ENCODE results near the gene ERFL. TPM values are rescaled to one million over a fixed set of nuclear protein-coding genes. Genes with fewer than 3 reads are reported as not detected.
A peak's percentile ranks its signal among the peaks of the same experiment; 100 is the strongest.

Gene ERFL
- total RNA-seq, 1 experiment from 2014 or later: not detected

DNA sequence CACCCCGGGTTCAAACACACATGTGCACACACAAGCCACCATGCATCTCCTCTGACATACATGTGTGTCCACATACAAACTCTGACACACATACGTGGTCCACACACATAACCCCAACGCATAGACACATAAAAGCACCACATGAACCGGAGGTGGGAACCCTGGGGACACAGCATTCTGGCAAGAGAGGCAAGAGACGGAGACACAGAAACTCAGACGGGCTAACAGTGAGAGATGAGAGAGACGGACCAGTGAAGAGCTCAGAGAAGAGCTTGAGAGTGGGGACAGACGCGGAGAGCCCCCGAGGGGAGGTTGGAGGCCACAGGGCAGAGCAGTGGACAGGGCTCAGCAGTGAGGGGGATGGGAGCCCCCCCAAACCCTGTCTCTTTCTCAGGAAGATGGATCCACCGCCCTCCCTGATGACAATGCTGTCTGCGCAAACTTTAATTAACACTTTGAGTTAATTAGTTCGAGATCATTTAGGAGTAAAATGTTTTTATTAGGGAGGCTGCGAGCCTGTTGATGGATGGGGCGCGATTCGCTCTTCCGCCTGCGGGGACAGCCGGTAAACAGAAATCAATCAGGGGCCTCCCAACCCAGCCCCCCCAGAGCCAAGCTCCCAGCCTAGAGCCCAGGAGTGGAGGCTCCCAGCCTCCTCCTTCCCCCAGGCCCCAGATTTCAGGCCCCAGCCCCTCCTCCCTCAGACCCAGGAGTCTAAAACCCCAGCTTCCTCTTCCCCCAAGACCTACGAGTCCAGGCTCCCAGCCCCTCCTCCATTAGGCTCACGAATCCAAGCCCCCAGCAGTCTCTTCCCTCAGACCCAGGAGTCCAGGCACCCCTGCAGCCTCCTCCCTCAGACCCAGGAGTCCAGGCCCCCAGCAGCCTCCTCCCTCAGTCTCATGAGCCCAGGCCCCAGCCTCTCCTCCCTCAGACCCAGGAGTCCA is 9.5 kb upstream of the ERFL start:
- BruUV-seq (replicated peaks): no TSS peak
- Mint-ChIP-seq H3K27ac (ENCODE audit: low read depth, unreplicated experiment) (no peak overlapping the region), H3K27me3 (ENCODE audit: insufficient read depth, unreplicated experiment) (peaks cover 52% of the 10 kb centered on the region), H3K4me3 (ENCODE audit: unreplicated experiment) (no peak overlapping the region), H3K36me3 (ENCODE audit: insufficient read depth, unreplicated experiment) (peaks cover 5% of the 10 kb centered on the region), H3K4me1 (ENCODE audit: insufficient read depth, unreplicated experiment) (peaks cover 20% of the 10 kb centered on the region), H3K9me3 (ENCODE audit: unreplicated experiment) (no peaks in the 10 kb centered on the region)
- DNase-seq (ENCODE audit: unreplicated experiment): no peak
- TF ChIP-seq, protein P1, sequence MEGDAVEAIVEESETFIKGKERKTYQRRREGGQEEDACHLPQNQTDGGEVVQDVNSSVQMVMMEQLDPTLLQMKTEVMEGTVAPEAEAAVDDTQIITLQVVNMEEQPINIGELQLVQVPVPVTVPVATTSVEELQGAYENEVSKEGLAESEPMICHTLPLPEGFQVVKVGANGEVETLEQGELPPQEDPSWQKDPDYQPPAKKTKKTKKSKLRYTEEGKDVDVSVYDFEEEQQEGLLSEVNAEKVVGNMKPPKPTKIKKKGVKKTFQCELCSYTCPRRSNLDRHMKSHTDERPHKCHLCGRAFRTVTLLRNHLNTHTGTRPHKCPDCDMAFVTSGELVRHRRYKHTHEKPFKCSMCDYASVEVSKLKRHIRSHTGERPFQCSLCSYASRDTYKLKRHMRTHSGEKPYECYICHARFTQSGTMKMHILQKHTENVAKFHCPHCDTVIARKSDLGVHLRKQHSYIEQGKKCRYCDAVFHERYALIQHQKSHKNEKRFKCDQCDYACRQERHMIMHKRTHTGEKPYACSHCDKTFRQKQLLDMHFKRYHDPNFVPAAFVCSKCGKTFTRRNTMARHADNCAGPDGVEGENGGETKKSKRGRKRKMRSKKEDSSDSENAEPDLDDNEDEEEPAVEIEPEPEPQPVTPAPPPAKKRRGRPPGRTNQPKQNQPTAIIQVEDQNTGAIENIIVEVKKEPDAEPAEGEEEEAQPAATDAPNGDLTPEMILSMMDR (IDR thresholded peaks at IDR 0.05; ENCODE audit: unreplicated experiment): peak; percentile 24
- POLR2A ChIA-PET: no interaction called here
- intact Hi-C loops (cut with micrococcal nuclease): no loop called here
- CTCF ChIA-PET: interaction anchor here (0.6 to 1.6 kb wide), 5 partner anchors 10 to 171 kb away, joined by 3 to 5 read pairs (median 4); no protein-coding TSS in a partner anchor

DNA sequence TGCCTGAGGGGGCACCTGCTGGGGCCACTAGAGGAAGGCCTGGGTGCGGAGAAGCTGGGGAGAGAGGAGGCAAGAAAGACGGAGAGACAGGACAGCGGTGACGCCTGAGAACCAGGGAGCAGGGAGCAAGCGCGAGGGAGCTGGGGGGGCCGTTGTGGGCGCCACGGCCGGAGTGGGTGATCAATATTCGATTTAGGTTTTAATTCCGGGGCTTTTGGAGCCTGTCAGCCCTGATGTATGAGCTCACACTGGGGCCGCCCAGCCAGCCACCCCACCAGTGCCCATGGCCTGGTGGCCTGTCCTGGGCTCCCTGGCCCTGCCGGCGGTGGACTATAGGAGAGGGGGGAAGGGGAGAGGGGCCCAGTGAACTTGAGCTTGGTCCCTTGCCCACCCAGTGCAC is 8.7 kb upstream of the ERFL start:
- Mint-ChIP-seq H3K27me3 (ENCODE audit: insufficient read depth, unreplicated experiment) (peaks cover 60% of the 10 kb centered on the region), H3K9me3 (ENCODE audit: unreplicated experiment) (no peaks in the 10 kb centered on the region), H3K4me1 (ENCODE audit: insufficient read depth, unreplicated experiment) (peaks cover 20% of the 10 kb centered on the region), H3K4me3 (ENCODE audit: unreplicated experiment) (no peak overlapping the region), H3K27ac (ENCODE audit: low read depth, unreplicated experiment) (no peak overlapping the region), H3K36me3 (ENCODE audit: insufficient read depth, unreplicated experiment) (peaks cover 5% of the 10 kb centered on the region)
- intact Hi-C loops (cut with micrococcal nuclease): no loop called here
- TF ChIP-seq, protein P1 (IDR thresholded peaks at IDR 0.05; ENCODE audit: unreplicated experiment): no peak
- no TSS peak for BruUV-seq (replicated peaks)
- ChIA-PET CTCF (interaction anchor here (0.5 to 1.6 kb wide), 9 partner anchors 11 to 1256 kb away, joined by 3 to 5 read pairs (median 3); partner anchors contain the start of genes CD79A and RPS19), POLR2A (no interaction called here)
- DNase-seq (ENCODE audit: unreplicated experiment): no peak

DNA sequence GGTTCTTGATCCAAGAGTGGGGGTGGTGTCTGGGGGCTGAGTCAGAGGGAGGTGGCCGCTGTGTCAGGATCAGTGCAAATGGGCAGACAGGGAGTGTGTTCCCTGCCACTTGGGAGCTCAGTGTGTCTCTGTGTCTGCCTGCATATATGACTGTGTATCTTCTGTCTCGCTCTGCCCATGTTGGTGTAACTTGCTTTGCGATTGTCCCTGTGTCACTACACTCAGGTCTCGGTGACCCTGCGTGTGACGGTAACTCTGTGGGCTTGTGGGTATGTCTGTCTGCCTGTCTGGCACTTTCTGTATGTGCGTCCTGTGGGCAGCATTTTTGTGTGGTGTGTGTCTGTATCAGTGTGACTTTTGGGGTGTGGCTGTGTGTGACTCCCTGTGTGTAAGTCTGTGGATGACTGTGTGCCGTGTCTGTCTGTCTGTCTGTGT is 8.2 kb upstream of the ERFL start:
- TF ChIP-seq, protein P1 (IDR thresholded peaks at IDR 0.05; ENCODE audit: unreplicated experiment): no peak
- no TSS peak for BruUV-seq (replicated peaks)
- H3K27ac Mint-ChIP-seq (ENCODE audit: low read depth, unreplicated experiment): no peak overlapping the region
- intact Hi-C loops (cut with micrococcal nuclease): no loop called here
- CTCF ChIA-PET: interaction anchor here (0.5 to 1.6 kb wide), 10 partner anchors 11 to 1257 kb away, joined by 3 to 5 read pairs (median 3); partner anchors contain the start of genes CD79A and RPS19
- H3K9me3 Mint-ChIP-seq (ENCODE audit: unreplicated experiment): no peaks in the 10 kb centered on the region
- no peak overlapping the region for H3K4me3 Mint-ChIP-seq (ENCODE audit: unreplicated experiment)
- peaks cover 55% of the 10 kb centered on the region for H3K27me3 Mint-ChIP-seq (ENCODE audit: insufficient read depth, unreplicated experiment)
- peaks cover 20% of the 10 kb centered on the region for H3K4me1 Mint-ChIP-seq (ENCODE audit: insufficient read depth, unreplicated experiment)
- H3K36me3 Mint-ChIP-seq (ENCODE audit: insufficient read depth, unreplicated experiment): peaks cover 5% of the 10 kb centered on the region
- POLR2A ChIA-PET: no interaction called here
- DNase-seq (ENCODE audit: unreplicated experiment): no peak

DNA sequence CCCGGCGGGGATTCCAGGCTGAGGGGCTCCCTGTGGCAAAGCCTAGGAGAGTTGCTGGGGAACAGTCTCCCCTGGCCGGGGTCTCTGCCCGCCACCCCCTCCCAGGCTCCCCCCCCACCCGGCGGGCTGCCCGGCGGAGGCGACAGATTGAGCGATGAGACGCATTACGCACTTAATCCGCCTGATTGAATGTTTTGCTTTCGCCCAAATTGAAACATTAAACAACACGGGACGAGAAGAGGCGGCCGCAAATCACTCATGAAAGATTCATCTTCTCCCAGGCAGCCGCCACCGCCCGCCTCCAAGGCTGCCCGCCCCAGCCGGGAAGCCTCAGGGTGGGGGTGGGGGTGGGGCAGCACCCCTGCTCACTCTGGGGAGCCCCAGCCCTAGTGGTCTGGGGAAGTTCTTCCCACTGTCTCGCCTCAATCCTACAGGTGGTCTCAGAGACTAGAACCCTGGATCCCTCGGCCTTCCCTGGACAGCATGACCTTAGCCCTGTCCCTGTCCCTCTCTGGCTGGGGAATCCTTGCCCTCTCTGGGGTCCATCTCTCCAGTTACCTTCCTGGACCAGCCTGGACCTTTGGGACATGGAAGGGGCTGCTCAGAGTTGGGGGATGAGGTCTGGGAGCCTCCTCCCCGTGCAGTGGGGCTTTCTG is 7.6 kb upstream of the ERFL start:
- no TSS peak for BruUV-seq (replicated peaks)
- H3K9me3 Mint-ChIP-seq (ENCODE audit: unreplicated experiment): no peaks in the 10 kb centered on the region
- DNase-seq (ENCODE audit: unreplicated experiment): no peak
- POLR2A ChIA-PET: no interaction called here
- H3K4me1 Mint-ChIP-seq (ENCODE audit: insufficient read depth, unreplicated experiment): peaks cover 20% of the 10 kb centered on the region
- intact Hi-C loops (cut with micrococcal nuclease): loop anchor here (1.0 kb wide), 1 partner anchor 49 kb away; no protein-coding TSS in a partner anchor
- CTCF ChIA-PET: interaction anchor here (0.5 to 1.8 kb wide), 7 partner anchors 18 to 122 kb away, joined by 3 to 5 read pairs (median 3); partner anchors contain the start of gene RABAC1
- H3K36me3 Mint-ChIP-seq (ENCODE audit: insufficient read depth, unreplicated experiment): peaks cover 5% of the 10 kb centered on the region
- peaks cover 52% of the 10 kb centered on the region for H3K27me3 Mint-ChIP-seq (ENCODE audit: insufficient read depth, unreplicated experiment)
- TF ChIP-seq, protein P1 (IDR thresholded peaks at IDR 0.05; ENCODE audit: unreplicated experiment): no peak
- H3K27ac Mint-ChIP-seq (ENCODE audit: low read depth, unreplicated experiment): no peak overlapping the region
- H3K4me3 Mint-ChIP-seq (ENCODE audit: unreplicated experiment): no peak overlapping the region
